Stimulated activated CD4-positive, alpha-beta T cell treated with anti-CD3 and anti-CD28 coated beads, Interleukin-15, amount 100 ng/mL, for 48 hours (primary cell): ENCODE measurements around the gene ST7L.

Experiments
- DNase-seq, 2 donors: peaks; one replicate each; pipeline ENCODE4 v3.0.0-alpha.2; 2020; ENCODE audit warnings: low read depth in 2 of 2

ST7L gene

DNA sequence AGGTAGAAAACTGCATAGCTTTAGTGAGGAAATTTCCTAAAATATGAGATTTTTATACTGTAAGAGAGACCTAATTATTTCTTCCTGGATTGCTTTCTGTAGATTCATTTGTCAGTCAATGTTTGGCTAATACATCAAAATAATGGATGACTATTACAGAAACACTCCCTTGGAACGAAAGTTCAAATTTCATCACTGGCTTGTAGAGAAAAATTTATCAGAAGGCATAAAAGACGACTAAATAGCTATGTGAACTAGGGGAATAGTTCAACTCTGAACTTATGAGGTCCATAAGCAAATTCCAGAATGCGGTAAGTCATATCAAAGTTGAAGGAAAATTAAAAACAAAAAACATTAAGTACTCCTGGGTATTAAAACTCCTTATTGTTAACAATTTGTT, 74.2 kb downstream of the ST7L start:
- no peak for DNase-seq

DNA sequence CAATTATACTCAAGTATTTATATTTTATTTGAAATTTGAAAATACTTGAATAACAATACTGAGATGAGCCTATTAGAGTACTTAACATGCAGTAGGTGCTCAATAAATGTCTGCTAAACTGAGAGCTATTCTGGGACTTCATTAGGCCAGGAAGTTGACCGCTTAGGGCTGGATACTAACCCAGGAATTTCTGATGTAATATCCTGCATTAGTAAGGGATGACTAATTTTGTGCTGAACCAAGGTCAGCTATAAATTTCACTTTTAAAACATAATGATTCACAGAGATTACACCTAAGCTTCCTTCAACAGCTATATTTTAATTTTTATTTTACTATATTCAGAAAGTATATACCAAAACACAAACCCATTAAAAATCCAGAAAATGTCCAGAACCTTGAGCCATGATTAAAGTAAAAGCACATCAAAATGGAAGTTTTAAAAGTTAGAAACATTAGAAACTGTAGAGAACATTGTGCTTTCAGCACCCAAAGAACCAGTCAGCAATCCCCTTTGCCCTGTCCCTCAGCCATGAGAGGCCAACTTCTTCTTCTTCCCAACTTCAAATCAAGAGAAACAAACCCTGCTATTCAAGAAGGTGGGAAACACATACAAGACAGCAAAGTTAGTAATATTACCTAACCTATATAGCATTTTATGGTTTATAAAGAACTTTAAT, 74.8 kb downstream of the ST7L start:
- DNase-seq: no peak

- DNase-seq: no peak
Measured at GRCh38 chr1:112542206-112542973, 76.6 kb downstream of the ST7L start.

GRCh38 chr1:112541299-112541698, 77.6 kb downstream of the ST7L start:
- DNase-seq: no peak

DNA sequence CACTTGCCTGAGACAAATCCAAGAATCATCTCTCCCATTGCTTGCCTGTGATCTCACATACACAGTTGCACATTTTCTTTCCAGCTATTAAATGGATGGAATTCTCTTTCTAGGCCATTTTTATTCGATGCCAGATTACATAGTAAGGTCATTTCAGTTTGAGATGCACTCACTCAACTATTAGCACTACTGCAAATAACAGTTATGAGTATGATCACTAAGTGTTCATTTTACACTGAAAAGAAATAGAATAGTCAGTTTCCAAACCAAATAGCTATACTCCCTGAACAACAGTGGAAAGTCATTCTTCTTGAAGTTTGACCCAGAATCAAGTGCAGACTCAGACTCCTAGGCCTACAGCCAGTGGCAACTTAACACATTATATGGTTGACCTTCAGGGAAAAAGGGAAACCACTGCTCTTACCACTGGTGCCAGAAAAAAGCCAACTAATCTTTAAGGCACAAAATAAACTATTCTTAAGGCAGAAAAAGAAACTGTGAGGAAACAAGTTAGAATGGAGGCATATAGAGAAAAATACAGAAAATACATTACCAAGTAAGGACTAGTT, 78.6 kb downstream of the ST7L start:
- DNase-seq: no peak

GRCh38 chr1:112538883-112539282, 80.1 kb downstream of the ST7L start:
- DNase-seq: no peak

DNA sequence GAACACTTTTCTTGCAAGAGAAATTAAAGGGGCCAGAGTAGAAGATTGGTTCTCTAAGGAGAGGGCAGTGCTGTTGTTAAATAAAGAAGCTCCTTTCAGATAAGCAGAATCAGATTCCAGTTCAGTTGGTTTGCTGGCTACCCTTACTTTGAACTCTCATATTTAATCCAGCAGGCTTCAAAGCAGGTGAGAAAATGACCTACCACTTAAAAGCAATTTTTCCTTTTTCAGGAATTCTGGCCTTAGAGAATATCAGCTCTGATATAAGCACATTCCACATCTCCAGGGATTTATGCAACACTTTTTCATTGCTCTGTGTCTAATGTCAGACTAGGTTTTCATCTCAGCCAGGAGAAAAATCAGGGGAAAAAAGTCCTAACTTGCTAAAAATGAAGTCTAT, 81.5 kb downstream of the ST7L start:
- DNase-seq: no peak

DNA sequence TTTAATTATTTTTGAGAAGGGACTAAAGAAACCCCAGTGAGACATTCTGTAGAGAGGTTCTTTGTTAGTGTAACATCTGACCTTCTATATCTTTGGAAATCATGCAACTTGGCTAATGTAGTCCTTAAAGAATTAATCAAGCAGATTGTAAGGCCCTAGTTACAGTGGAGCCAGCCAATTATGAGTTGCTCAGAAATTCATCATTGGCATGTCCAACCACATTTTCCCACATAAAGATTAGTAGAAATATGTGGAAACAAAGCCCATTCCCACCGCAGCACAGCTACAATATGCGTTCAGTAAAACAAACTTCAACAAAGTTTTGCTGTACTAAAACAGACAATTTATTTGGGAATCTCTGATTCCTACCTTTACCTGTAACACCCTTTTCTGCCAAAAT, 82.4 kb downstream of the ST7L start:
- no peak for DNase-seq

GRCh38 chr1:112533029-112533428, 85.9 kb downstream of the ST7L start:
- DNase-seq: no peak

DNA sequence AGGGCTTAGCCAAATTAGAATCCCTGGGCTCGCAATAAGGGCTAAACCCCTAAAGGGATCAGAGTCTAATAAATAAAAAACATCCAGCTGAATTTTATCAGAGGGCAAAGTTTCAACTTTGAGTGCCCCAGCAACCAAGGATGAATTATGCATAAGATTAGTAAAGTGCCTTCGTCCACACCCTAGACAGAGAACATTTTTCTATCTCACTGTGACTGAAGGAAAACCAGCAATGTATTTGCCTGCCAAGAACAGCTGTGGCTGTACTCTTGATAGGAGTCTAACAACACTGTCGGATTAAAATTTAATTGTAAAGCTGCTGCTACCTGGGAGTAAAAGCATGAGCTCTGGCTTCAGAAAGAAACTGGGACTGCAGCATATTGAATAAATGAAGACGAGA, 86.9 kb downstream of the ST7L start:
- DNase-seq: no peak

- DNase-seq: no peak
Measured at GRCh38 chr1:112530832-112531231, 88.1 kb downstream of the ST7L start.

GRCh38 chr1:112529301-112529700, 89.6 kb downstream of the ST7L start:
- DNase-seq: no peak

- no peak for DNase-seq
Measured at GRCh38 chr1:112528076-112528475, 90.9 kb downstream of the ST7L start.

DNA sequence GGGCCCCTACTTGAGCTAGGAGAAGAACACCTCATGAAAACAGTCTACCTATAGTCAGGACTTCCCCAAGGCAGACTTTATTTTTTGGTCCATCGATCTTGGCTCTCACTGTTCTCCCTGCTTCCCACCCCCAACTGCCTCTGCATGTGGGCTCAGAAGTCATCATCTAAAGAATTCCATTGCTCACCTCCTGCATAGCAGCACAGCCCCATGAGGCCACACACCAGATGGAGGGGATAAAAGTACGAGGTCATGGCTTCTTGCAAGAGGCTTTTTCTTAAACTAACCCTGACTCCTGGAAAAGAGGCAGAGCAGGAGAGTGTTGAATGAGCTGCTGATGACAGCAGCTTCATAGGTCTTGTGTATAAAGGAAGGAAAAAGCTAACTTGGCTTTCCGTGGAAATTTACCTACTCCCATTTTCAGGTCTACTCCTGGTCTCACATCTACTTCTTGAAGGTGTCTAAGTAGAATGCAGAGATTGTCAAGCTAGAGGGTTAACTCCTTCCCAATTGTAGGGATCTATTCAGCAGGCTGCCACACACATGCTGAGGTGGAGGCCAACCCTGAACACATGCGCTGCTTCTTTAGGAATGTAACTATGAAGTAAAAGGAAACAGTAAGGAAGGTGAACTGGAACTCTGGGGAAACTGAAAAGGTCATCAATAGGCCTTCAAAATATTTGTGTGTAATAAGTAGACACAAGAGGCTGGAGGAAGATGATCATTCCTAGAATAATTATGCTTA, 91.5 kb downstream of the ST7L start:
- no peak for DNase-seq

- DNase-seq: no peak
Measured at GRCh38 chr1:112524986-112525385, 94.0 kb downstream of the ST7L start.

DNA sequence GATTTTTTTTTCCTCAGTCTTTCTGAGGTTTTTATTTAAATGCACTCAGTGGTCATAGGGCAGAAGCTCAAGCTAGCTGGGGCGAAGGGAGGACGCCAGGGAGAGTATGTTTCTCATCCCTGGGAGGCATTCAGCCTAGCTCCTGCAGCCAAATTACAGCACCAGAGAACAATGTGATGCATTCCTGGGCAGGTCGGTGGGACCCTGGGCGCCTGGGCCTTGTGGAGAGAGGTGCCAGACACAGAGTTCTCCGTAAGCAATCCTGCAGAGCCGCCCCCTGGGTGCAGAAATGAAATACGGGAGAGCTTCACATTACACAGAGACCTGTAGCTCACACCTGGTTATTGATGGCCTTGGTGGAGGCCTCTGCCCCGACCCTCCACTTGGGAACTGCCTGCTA, 94.7 kb downstream of the ST7L start:
- no peak for DNase-seq

GRCh38 chr1:112522621-112523020, 96.3 kb downstream of the ST7L start:
- no peak for DNase-seq

DNA sequence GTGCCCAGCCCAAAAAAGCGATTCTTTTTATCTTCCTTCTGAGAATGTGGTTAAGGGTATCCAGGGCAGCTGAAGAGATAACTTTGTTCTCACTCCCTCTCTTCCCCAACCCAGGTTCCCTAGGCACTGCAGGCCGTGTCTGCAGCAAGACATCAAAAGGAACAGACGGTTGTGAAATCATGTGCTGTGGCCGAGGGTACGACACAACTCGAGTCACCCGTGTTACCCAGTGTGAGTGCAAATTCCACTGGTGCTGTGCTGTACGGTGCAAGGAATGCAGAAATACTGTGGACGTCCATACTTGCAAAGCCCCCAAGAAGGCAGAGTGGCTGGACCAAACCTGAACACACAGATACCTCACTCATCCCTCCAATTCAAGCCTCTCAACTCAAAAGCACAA, 98.8 kb downstream of the ST7L start:
- no peak for DNase-seq

GRCh38 chr1:112518186-112518585, 100.8 kb downstream of the ST7L start:
- no peak for DNase-seq

DNA sequence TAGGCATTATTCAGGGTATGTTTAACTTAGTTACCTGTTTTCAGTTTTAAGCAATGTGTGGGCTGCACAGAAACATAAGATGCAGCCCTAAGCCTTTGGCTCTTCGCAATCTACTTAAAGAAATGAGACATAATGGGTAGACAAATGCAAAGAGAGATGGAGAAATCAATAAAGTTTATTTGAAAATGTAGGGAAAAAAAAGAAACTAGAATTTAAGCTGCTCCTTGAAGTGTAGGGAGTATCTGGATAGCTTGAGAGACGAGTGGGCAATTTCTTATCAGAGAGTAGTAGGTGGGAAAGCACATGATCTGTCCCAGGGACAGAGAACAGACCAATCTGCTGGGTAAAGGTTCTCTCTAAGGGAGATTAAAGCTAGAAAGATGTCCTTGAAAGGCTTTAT, 101.3 kb downstream of the ST7L start:
- no peak for DNase-seq

DNA sequence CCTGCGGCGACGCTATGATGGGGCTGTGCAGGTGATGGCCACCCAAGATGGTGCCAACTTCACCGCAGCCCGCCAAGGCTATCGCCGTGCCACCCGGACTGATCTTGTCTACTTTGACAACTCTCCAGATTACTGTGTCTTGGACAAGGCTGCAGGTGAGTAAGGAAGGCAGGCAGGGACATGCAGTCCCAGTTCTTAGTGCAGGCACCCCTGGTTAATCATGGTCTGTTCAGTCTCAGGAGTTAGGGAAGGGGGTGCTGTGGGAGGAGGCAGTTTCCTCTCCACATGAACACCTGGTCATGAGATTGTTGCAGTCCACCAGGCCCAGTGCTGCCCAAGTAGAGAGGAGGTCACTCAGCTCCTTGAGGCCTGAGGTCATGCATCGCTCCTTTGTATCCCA, 101.7 kb downstream of the ST7L start:
- no peak for DNase-seq

GRCh38 chr1:112516141-112516540, 102.8 kb downstream of the ST7L start:
- DNase-seq: no peak
